HS-5 (cell line): ENCODE data around the gene SLC19A3.
"Not testable (repeated sequence)": the region's sequence is repeated elsewhere in the genome, so short reads cannot be mapped to it uniquely, and the experiment has no call there.

Source experiments
- DNase-seq: peaks from one replicate; pipeline ENCODE4 v3.0.0-alpha.2; 2012; ENCODE audit warnings: low read depth

The SLC19A3 gene

DNA sequence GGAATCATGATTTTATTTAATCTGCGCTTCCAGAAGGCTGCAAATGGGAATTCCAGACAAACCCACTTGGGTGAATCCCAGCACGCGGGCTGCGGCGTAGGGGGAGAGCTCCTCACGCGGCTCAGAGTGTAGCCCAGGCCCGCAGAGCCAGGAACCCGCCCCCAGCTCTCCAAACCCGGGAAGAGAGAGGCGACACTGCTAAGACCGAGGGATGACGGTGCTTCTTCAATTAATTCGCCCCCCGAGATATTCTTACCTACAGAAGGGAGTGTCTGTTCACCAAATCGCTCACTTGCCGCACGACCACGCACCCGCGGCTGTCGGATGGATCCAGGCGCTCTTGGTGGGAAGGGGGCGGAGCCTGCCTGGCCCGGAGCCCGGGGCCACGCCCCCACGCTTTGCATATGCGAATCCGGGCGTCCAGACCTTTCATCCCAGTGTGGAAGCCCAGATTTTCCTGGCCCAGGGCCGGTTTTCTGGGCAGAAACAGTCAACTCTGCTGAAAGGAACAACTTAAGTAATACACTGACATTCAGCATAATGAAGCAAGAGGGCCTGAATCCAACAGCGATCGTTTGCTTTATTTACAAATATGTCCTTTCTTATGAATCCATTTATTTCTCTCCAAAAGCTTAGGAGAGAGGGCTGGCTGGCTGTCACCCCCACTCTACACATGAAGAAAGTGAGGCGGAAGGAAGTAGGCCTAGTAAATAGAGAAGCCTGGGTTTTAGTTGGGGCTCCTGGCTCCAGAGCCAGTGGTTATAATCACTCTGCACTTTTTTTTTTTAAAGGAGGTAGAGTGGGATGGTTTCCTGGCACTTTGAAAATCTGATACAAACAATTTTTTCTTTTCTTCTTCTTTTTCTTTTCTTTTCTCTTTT, at the start of gene SLC19A3:
TSS of gene SLC19A3 (minus strand) at position 342 of the 881 bp plus-strand sequence. CDS start 15,710 bp downstream, outside the sequence.
- DNase-seq: peak; percentile 22

DNA sequence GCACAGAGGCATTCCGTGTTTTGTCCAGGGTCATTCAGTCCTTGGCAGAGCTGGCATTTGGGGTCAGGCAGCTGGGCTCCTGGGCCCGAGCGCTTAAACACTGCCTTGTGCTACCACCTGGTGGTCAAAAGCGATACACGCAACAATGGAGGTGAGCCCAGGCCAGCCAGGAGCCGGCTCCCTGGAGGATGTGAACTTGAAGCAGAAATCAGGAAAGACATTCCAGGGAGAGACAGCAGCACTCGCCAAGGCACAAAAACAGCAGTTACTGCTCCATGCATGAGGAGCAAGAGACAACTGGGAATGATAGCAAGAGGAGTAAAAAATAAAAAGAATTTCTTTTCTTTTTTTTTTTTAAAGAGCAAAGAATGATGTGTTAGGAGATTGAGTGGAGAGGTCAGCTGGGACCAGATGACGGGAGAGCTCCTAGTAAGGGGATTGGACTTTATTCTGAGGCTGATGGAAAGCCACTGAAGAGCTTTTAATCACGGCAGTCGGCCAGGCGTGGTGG, 48.6 kb upstream of the SLC19A3 start:
- DNase-seq: peak; percentile 49

DNA sequence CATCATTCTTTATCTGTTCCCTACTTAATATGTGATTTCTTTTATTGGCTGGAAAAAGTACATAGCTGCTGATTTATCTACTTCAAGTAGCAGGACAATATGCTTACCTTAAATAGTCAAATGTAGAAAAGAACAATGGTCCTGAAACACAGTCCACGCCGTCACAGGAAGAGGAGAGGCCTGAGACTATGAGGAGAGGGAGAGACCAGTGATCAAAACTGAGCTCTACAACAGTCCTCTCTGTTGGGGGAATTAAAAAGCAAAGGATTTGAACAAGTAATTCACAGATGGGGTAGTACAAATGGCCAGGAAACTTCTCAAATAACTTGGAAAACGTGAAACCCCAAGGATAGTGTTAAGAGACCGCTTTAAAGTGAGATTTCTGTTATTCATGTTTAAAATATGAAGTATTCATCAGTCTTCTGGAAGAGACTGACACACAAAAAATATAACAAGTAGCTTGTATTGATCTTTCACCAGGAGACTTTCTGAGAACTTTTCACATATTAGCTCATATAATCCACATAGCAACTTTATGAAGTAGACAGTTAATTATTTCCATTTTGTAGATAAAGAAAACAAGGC, 48.1 kb upstream of the SLC19A3 start:
- DNase-seq: no peak

DNA sequence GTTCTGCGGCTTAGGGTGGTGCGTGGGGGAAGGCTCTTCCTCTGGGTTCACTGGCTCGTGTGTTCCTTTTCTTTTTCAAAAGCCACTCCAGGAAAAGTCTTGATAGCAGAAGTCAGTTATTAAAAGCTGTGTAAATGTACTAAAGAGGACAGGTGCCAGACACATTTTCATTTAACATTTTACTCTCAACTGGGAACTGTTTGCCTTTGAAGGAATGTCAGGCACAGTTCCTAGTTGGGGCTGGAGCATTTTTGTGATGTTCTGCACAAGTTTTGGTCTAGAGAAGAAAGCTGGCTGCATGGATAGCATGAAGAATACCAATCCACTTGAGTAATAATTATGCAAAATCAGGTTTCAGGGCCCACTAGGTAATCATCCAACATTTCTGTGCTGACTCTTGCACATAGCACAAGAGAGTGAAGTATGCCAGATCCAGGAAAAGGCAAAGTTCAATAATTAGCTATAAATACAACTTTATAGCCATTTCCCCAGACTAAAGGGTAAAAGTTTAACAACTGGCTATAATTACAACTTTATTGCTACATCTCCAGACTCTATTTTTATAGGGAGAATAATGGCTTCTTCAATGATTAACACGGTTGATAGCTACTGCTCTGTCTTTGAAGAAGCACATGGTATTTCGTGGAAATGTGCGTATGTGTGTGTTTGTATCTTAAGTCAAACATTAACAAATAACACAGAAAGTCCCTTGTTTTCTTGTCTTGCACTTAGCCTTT, 44.1 kb upstream of the SLC19A3 start:
- DNase-seq: no peak

DNA sequence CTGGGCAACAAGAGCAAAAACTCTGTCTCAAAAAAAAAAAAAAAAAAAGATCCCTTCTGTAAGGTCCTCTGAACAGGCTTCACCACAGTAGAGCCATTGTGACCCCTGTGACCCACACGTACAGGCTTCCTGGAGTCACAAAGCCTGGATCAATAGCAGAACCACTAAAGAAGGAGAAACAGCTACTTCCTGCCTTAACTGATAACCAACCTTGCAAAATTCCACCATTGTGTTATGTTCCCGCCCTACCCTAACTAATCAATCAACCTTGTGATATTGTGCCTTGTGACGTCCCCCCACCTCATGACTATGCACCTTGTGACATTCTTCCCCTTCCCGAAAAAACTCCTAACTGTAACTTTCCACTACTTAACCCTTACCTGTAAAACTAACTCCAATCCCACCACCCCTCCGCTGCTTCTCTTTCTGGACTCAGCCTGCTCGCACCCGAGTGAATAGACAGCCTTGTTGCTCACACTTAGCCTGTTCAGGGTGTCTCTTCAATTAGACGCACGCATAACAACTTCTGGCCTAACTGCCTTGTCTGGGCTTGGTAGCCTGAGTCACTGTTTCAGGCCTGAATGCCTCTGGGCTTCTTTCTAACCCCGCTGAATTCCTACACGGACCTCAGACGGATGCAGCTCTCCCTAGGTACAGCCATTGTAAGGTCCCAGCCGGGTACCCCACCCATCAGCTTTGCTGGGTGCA, 41.7 kb upstream of the SLC19A3 start:
- DNase-seq: no peak

DNA sequence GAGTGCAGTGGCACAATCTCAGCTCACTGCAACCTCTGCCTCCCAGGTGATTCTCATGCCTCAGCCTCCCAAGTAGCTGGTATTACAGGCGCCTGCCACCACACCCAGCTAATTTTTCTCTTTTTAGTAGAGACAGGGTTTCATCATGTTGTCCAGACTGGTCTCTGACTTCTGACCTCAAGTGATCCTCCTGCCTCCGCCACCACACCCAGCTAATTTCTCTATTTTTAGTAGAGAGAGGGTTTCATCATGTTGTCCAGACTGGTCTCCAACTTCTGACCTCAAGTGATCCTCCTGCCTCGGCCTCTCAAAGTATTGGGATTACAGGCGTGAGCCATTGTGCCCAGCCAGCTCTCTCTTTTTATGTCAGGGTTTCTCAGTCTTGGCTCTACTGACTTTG, 38.4 kb upstream of the SLC19A3 start:
- not testable (repeated sequence) for DNase-seq

DNA sequence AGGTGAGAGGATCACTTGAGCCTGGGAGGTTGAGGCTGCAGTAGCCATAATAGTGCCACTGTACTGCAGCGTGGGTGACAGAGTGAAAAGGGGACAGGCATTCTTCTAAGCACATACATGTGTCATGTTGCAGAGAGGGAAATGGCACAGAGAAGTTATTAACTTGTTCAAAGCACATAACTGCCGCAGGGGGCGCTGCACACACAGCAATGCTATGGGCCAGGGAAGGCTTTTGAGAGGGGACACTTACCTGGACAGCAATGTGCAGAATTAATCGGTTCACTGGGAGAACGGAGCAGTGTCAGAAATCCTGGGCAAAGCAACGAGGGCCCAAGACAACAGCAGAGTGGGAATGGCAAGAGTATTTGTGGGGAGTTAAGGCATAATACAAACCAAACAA, 30.3 kb upstream of the SLC19A3 start:
- no peak for DNase-seq

DNA sequence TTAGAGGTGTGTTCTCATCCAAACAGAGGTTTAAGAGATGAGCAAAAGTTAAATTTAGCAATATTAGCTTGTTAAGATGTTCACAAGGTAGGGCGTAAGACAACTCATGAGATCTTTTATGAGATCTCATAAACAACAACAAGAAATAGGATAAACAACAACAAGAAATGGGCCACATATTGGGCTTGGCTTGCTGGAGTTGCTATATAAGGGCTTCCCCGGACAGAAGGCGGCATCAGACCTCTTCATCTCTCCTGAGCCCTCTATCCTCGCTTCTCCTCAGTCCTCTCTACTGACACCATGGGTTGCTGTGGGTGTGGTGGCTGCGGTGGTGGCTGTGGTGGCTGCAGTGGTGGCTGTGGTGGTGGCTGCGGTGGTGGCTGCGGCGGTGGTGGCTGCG, 27.8 kb upstream of the SLC19A3 start, which contains the start of gene SCYGR8:
TSS of gene SCYGR8 (plus strand) at position 301 of the 400 bp plus-strand sequence. CDS start at position 301, 0 bp downstream.
- DNase-seq: no peak

DNA sequence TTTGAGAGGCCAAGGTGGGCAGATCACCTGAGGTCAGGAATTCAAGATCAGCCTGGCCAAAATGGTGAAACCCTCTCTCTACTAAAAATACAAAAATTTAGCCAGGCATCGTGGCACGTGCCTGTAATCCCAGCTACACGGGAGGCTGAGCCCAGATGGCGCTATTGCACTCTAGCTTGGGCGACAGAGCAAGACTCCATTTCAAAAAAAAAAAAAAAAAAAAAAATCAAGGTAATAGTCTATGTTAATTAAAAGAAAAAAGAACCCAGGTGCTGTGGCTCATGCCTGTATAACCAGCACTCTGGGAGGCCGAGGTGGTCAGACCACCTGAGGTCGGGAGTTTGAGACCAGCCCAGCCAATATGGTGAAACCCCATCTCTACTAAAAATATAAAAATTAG, 22.9 kb upstream of the SLC19A3 start:
- not testable (repeated sequence) for DNase-seq

DNA sequence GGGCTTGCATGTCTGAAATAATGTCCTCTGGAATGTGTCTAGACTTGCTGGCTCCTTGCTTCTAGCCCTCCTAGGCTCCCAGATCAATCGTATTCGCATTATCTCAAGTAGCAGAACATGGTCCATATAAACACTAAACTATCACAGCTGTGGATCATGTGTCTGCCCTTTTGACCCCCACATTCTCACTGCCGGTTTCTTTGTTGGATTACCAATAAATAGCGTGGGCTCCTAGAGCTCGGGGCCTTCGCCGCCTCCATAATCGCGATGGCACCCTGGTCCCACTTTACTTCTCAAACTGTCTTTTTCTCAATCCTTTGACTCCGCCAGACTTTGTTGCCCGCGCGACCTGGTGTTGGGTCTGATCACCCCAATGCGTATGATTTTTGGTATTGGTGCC, 21.5 kb upstream of the SLC19A3 start:
- no peak for DNase-seq

DNA sequence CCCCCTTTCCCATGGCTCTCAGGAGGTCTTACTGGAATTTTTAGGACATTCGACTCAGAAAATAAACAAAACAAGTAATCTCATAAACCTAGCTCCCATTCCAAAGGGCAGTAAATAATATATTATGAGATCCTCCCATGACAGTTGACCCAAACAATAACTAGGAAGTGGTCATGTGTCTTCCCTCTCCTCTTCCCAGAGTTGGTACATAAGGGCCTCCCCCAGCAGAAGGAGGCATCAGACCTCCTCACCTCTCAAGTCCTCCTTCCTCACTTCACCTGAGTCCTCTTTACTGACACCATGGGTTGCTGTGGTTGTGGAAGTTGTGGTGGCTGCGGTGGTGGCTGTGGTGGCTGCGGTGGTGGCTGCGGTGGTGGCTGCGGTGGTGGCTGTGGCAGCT, 10.2 kb upstream of the SLC19A3 start, which contains the start of gene SCYGR7:
TSS of gene SCYGR7 (plus strand) at position 301 of the 400 bp plus-strand sequence. CDS start at position 301, 0 bp downstream.
- DNase-seq: no peak

DNA sequence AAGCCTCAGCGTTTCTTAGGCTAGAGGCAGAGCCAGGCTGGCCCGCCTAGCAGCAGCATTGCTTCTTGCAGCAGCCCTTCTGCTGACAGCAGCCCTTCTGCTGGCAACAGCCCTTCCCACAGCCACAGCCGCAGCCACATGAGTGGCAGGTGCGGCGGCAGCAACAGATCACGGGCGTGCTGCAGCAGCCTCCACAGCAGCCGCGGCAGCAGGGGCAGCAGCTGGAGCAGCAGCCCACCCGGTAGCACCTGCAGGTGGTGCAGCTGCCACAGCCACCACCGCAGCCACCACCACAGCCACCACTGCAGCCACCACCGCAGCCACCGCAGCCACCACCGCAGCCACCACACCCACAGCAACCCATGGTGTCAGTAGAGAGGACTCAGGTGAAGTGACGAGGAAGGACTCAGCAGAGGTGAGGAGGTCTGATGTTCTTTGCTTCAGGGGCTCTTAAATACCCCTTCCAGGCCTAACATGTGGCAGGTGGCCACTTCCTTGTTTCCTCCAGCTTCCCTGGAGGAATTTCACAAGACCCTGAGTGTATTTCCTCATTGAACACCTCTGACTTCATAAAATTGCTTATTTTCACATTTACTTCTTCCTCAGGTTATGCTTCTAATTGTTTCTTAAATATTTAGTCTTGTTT, 6.7 kb upstream of the SLC19A3 start, which contains the start of gene SCYGR6:
TSS of gene SCYGR6 (minus strand) at position 364 of the 646 bp plus-strand sequence. CDS start at position 364, 0 bp downstream.
- no peak for DNase-seq

DNA sequence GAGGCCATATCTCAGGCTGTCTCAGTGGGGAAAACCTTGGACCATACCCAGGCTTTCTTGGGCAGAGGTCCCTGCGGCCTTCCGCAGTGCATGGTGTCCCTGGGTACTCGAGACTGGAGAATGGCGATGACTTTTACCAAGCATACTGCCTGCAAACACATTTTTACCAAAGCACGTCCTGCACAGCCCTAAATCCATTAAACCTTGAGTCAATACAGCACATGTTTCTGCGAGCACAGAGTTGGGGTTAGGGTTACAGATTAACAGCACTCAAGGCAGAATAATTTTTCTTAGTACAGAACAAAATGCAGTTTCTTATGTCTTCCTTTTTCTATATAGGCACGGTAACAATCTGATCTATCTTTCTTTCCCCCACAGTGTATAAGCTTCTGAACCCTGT, 5.0 kb upstream of the SLC19A3 start:
- DNase-seq: not testable (repeated sequence)

DNA sequence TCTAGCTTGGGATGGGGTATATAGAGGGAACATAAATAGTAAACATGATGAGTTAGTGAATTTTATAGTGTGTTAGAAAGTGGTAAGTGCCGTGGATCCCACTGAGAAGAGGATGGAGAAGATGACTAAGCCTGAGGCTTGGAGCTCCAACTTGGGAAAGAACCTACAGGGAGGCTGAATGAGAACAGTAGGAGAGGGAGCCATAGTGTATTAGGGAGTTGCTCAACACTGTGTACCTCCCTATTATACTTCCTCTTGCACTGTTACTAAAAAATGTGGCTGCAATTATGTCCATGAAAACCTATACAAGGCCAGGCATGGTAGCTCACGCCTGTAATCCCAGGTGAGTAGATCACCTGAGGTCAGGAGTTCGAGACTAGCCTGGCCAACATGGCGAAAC, 2.9 kb upstream of the SLC19A3 start:
- DNase-seq: no peak

DNA sequence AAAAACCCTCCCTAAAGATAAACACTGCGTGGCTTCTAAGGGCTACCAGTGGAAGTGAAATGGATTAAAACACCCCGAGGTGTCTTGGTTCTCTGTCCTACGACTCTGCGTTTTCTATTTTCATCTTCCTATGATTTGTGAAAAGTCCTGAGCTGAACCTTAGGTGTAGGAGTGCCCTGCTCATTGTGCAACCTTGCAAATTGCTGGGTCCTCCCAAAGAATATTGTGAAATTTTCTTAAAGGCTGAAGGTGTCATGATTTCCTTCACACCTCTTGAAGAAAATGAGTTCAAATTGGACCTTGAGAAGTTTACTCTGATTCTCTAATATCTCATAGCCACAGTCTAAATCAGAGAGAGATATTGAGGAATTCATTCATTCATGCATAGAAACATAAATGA, 1.8 kb upstream of the SLC19A3 start:
- DNase-seq: no peak

DNA sequence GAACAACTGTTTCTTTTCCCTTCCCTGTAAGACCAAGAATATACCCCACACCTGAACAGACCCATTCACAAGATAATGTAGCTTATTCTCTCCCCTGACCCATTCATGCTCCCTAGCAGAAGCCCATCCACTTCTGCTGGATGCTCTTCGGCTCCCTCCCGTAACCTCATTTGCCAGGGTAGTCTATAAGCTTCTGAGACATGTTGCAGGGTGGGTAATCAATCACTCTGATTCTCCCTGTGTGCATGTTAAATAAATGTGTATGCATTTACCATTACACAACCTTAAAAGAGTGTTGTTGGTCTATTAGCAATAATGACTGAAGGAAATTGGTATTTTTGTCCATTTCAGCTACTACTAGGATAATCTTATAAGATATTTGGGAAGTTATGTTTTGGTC, 1.3 kb downstream of the SLC19A3 start:
- DNase-seq: no peak

DNA sequence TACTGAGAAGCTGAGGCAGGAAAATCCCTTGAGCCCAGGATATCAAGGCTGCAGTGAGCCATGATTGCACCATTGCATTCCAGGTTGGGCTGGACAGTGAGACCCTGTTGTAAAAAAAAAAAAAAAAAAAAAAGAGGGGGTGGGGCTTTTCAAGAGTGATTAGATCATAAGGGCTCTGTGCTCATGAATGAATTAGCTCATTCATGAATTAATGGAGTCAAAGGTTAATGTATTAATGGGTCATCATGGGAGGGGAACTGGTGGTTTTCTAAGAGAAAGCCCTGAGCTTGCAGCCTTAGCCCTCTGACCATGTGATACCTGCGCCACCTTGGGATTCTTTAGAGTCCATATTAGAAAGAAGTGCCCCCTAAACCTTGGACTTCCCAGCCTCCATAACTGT, 4.5 kb downstream of the SLC19A3 start:
- no peak for DNase-seq

DNA sequence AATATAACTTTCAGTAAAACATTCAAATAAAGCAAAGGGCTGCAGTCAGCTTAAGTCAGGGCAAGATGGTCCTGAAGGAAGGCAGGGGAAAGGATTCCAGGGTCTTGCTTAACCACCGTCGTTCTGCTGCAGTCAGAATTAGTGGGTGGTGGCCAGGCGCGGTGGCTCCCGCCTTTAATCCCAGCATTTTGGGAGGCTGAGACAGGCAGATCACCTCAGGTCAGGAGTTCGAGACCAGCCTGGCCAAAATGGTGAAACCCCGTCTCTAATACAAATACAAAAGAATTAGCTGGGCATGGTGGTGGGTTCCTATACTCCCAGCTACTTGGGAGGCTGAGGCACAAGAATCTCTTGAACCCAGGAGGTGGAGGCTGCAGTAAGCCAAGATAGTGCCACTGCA, 6.8 kb downstream of the SLC19A3 start:
- no peak for DNase-seq

DNA sequence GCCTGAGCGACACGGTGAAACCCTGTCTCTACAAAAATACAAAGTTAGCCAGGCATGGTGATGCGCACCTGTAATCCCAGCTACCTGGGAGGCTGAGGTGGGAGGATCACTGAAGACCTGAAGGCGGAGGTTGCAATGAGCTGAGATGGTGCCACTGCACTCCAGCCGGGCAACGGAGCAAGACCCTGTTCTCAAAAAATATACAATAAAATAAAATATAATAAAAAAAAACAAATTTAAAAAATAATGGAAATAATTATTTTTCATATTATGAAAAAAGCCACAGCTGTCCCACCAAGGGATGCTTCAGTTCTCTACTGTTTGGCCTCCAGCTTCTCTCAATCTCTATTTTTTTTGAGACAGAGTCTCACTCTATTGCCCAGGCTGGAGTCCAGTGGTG, 10.4 kb downstream of the SLC19A3 start:
- no peak for DNase-seq

DNA sequence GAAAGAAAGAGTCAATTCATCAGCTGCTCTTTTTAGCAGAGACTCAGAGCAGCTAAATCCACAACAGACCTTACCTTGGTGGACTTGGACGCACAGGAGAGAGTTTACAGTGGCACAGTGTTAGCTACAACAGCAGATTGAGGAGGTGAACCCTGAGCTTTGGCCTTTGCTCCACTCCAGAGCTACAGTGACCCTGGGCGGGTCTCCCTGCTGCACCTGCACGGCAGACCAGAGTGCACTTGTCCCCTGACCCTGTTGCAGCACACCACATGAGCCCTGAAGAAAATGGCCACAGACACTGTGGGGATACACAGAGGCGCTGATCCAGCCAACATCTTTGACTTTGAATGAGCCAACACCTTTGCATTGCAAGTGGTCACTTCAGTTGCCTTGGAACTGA, 11.0 kb downstream of the SLC19A3 start:
- DNase-seq: no peak

DNA sequence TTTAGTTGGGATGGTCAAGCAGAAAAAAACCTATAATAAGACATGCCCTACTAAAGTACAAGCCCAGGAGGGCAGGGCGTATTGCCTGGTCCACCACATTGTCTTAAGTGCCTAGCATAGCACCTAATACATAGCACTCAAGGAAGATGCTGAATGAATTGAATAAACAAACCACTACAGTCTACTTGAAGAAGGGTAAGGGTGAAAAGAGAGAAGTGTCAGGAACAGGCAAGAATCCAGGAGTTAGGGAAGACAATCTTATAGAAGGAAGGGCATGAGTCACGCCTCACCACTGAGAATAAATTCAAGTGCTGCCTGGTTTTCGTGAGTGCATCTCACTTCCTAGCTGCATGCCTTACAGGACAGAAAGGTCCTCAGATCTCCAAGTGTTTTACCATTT, 13.9 kb downstream of the SLC19A3 start:
- DNase-seq: peak; percentile 8
